H1 (cell line): Measurements from ENCODE around the gene CGB2.

Source experiments
- ATF3 ChIP-seq: IDR thresholded peaks from 2 replicates; pipeline ENCODE4 v1.6.1; 2011; ENCODE audit warnings: low read depth, mild to moderate bottlenecking, low read length; ENCODE audit not compliant: insufficient read depth
- CHD1 ChIP-seq: IDR thresholded peaks from 2 replicates; pipeline ENCODE4 v1.6.1; 2012; ENCODE audit warnings: low read depth, low read length, improper control_type of control experiment
- CTCF ChIP-seq, 3 experiments: IDR thresholded peaks; 1 replicate in 2 of 3; 2 replicates in 1 of 3; pipeline versions ENCODE4 v1.5.1 to v1.6.1; 2011; ENCODE audit warnings: low read length in 3 of 3, mild to moderate bottlenecking in 3 of 3, inconsistent platforms in 2 of 3, low read depth in 1 of 3, moderate library complexity in 1 of 3; ENCODE audit not compliant: insufficient read depth in 1 of 3; ENCODE audit errors: control extremely low read depth in 1 of 3
- HDAC2 ChIP-seq, 2 experiments: fragments of 300-600 bp in 1 of 2; sonication (generic) in 1 of 2; IDR thresholded peaks; 2 replicates each; pipeline ENCODE4 v1.6.1; 2011 to 2012; ENCODE audit warnings: low read depth in 2 of 2, low read length in 2 of 2, mild to moderate bottlenecking in 2 of 2, moderate library complexity in 2 of 2, borderline replicate concordance in 1 of 2, inconsistent platforms in 1 of 2
- JUND ChIP-seq: IDR thresholded peaks from 2 replicates; pipeline ENCODE4 v1.6.1; 2011; ENCODE audit warnings: mild to moderate bottlenecking, improper control_type of control experiment, low read length
- NRF1 ChIP-seq: IDR thresholded peaks from 2 replicates; pipeline ENCODE4 v1.6.1; 2011; ENCODE audit warnings: mild to moderate bottlenecking, low read depth, low read length, improper control_type of control experiment
- POLR2A ChIP-seq, 2 experiments: IDR thresholded peaks; 1 replicate in 1 of 2; 2 replicates in 1 of 2; pipeline ENCODE4 v1.6.1; 2011; ENCODE audit warnings: low read depth in 2 of 2, low read length in 2 of 2, mild to moderate bottlenecking in 2 of 2; ENCODE audit errors: control extremely low read depth in 1 of 2
- TAF1 ChIP-seq: IDR thresholded peaks from 2 replicates; pipeline ENCODE4 v1.6.1; 2011; ENCODE audit warnings: mild to moderate bottlenecking, low read depth, low read length

- TF ChIP-seq CTCF (IDR thresholded peaks at IDR 0.05; ENCODE audit: control extremely low read depth in 1 of 3, insufficient read depth in 1 of 3, low read depth in 1 of 3, low read length in 3 of 3) (no peak), NRF1 (no peak), POLR2A (IDR thresholded peaks at IDR 0.05; ENCODE audit: control extremely low read depth in 1 of 2, low read depth in 2 of 2, low read length in 2 of 2) (no peak), CHD1 (no peak), HDAC2 (IDR thresholded peaks at IDR 0.05; ENCODE audit: borderline replicate concordance in 1 of 2, low read depth in 2 of 2, low read length in 2 of 2) (no peak), JUND (no peak), ATF3 (no peak), TAF1 (no peak)
These were observed 39.0 kb upstream of the CGB2 start for GRCh38 chr19:48992581-48993174.
